Activated CD8-positive, alpha-beta T cell treated with anti-CD3 and anti-CD28 coated beads for 36 hours (primary cell): Measurements from ENCODE around the gene TMEM62. TPM values are rescaled to one million over a fixed set of nuclear protein-coding genes. Genes with fewer than 3 reads are reported as not detected.

Experiments used
- ATAC-seq: fragments of 200-7000 bp; cut with Tn5 transposase; one replicate; pipeline ENCODE4 v1.10.0; 2021; ENCODE audit warnings: mild to moderate bottlenecking, moderate library complexity
- CTCF ChIA-PET: fragments of 350-600 bp; sonication (Branson Sonifier 250); formaldehyde crosslinking; loops from one replicate; lab custom pipeline; 2021; ENCODE audit warnings: antibody characterized with exemption; lab: Charles Lee
- POLR2A ChIA-PET: fragments of 350-600 bp; sonication (Branson Sonifier 250); formaldehyde crosslinking; loops from one replicate; lab custom pipeline; 2021; ENCODE audit warnings: antibody characterized with exemption; lab: Charles Lee
- DNase-seq: peaks from one replicate; pipeline ENCODE4 v3.0.0-alpha.2; 2020
- H3K27ac Mint-ChIP-seq: one replicate; pipeline ENCODE4 v1.8.0; 2021; ENCODE audit warnings: mild to moderate bottlenecking, mixed read lengths
- H3K27me3 Mint-ChIP-seq: one replicate; pipeline ENCODE4 v1.8.0; 2021; ENCODE audit warnings: mixed read lengths
- H3K36me3 Mint-ChIP-seq: one replicate; pipeline ENCODE4 v1.8.0; 2021; ENCODE audit warnings: low read depth, mixed read lengths
- H3K4me1 Mint-ChIP-seq: one replicate; pipeline ENCODE4 v1.8.0; 2021; ENCODE audit warnings: low read depth, mixed read lengths
- H3K4me3 Mint-ChIP-seq: one replicate; pipeline ENCODE4 v1.8.0; 2021; ENCODE audit warnings: mild to moderate bottlenecking, moderate library complexity, mixed read lengths
- H3K9me3 Mint-ChIP-seq: one replicate; pipeline ENCODE4 v1.8.0; 2021; ENCODE audit warnings: mixed read lengths
- CTCF ChIP-seq: fragments of 200-600 bp; IDR thresholded peaks from one replicate; pipeline ENCODE4 v1.8.0; 2022; ENCODE audit warnings: antibody characterized with exemption, mild to moderate bottlenecking
- intact Hi-C: fragments of 100-400 bp; cut with micrococcal nuclease; formaldehyde crosslinking; loops from one replicate; pipeline ENCODE4 v1.10.0; 2022
- total RNA-seq, 2 experiments: library from RNA; stranded (reverse); gene quantifications; one replicate each; pipeline ENCODE4 v1.2.3, GENCODE V29; 2021

The TMEM62 gene
- total RNA-seq, 2 experiments from 2014 or later: 10.5 to 11.6 TPM

GRCh38 chr15:43094416-43095030 is 38.9 kb upstream of the TMEM62 start:
- ChIA-PET POLR2A (no interaction called here), CTCF (interaction anchor here (1.2 kb wide), 1 partner anchor 10 kb away, joined by 3 read pairs; no protein-coding TSS in a partner anchor)
- no peak for TF ChIP-seq CTCF
- peaks cover 52% of the 10 kb centered on the region for H3K4me1 Mint-ChIP-seq
- no peak overlapping the region for H3K27ac Mint-ChIP-seq
- H3K9me3 Mint-ChIP-seq: no peaks in the 10 kb centered on the region
- DNase-seq: no peak
- peaks cover 30% of the 10 kb centered on the region for H3K36me3 Mint-ChIP-seq
- intact Hi-C loops: no loop called here
- no peak overlapping the region for H3K4me3 Mint-ChIP-seq
- no peaks in the 10 kb centered on the region for H3K27me3 Mint-ChIP-seq
- no peak for ATAC-seq

- Mint-ChIP-seq H3K27me3 (no peaks in the 10 kb centered on the region), H3K4me1 (peaks cover 54% of the 10 kb centered on the region), H3K36me3 (peaks cover 31% of the 10 kb centered on the region), H3K27ac (no peak overlapping the region), H3K4me3 (no peak overlapping the region), H3K9me3 (no peaks in the 10 kb centered on the region)
- ATAC-seq (no peak), DNase-seq (no peak)
- ChIA-PET CTCF (interaction anchor here (1.2 kb wide), 1 partner anchor 10 kb away, joined by 3 read pairs; no protein-coding TSS in a partner anchor), POLR2A (no interaction called here)
- intact Hi-C loops: no loop called here
- TF ChIP-seq CTCF: no peak
Observed at GRCh38 chr15:43095243-43095642, 38.1 kb upstream of the TMEM62 start.

GRCh38 chr15:43095708-43096347 is 37.6 kb upstream of the TMEM62 start:
- intact Hi-C loops: no loop called here
- ChIA-PET POLR2A (no interaction called here), CTCF (no interaction called here)
- H3K4me3 Mint-ChIP-seq: no peak overlapping the region
- no peak for DNase-seq
- no peak overlapping the region for H3K27ac Mint-ChIP-seq
- no peaks in the 10 kb centered on the region for H3K9me3 Mint-ChIP-seq
- H3K27me3 Mint-ChIP-seq: no peaks in the 10 kb centered on the region
- H3K4me1 Mint-ChIP-seq: peaks cover 56% of the 10 kb centered on the region
- peaks cover 36% of the 10 kb centered on the region for H3K36me3 Mint-ChIP-seq
- ATAC-seq: peak; percentile 27
- TF ChIP-seq CTCF: no peak

- intact Hi-C loops: no loop called here
- no peak overlapping the region for H3K27ac Mint-ChIP-seq
Observed at GRCh38 chr15:43096411-43096810, 37.0 kb upstream of the TMEM62 start.

More at GRCh38 chr15:43096411-43096810, 37.0 kb upstream of the TMEM62 start:
- ATAC-seq (no peak), DNase-seq (no peak)
- Mint-ChIP-seq H3K36me3 (peaks cover 42% of the 10 kb centered on the region), H3K9me3 (no peaks in the 10 kb centered on the region), H3K4me3 (no peak overlapping the region), H3K27me3 (no peaks in the 10 kb centered on the region), H3K4me1 (peaks cover 62% of the 10 kb centered on the region)
- CTCF ChIA-PET: interaction anchor here (0.6 kb wide), 1 partner anchor 393 kb away, joined by 3 read pairs; no protein-coding TSS in a partner anchor
- POLR2A ChIA-PET: interaction anchor here (1.0 kb wide), 1 partner anchor 10 kb away, joined by 4 read pairs; the partner anchor contains the start of gene UBR1
- no peak for TF ChIP-seq CTCF
